Keratinocyte (primary cell): ENCODE results near the gene PLG. TPM values are rescaled to one million over a fixed set of nuclear protein-coding genes. Genes with fewer than 3 reads are reported as not detected.
"Not testable (repeated sequence)": the region's sequence is repeated elsewhere in the genome, so short reads cannot be mapped to it uniquely, and the experiment has no call there.

ENCODE experiments used
- DNase-seq: peaks from one replicate; pipeline ENCODE4 v3.0.0-alpha.2; 2011; ENCODE audit warnings: low read depth, missing footprints, low spot score
- FAIRE-seq: peaks from 2 replicates; lab custom pipeline; 2011; peaks lifted over from hg19 to GRCh38; lab: Jason Lieb, UNC
- H2AFZ ChIP-seq: 2 replicates; pipeline ENCODE4 v1.6.0; 2012; ENCODE audit warnings: low read length, control low read depth, inconsistent platforms; ENCODE audit not compliant: control insufficient read depth
- H3K27ac ChIP-seq: 2 replicates; pipeline ENCODE4 v1.5.1; 2011; ENCODE audit warnings: low read length; ENCODE audit not compliant: control insufficient read depth, insufficient read depth
- H3K27me3 ChIP-seq: 3 replicates; pipeline ENCODE4 v1.6.0; 2011; ENCODE audit warnings: low read length; ENCODE audit not compliant: control insufficient read depth, insufficient read depth; ENCODE audit errors: extremely low read depth
- H3K36me3 ChIP-seq, 2 experiments: 2 replicates in 1 of 2; 3 replicates in 1 of 2; pipeline ENCODE4 v1.5.1; 2011; ENCODE audit warnings: low read length in 2 of 2, mild to moderate bottlenecking in 1 of 2; ENCODE audit not compliant: control insufficient read depth in 2 of 2, insufficient read depth in 2 of 2; ENCODE audit errors: extremely low read depth in 1 of 2
- H3K4me1 ChIP-seq: 3 replicates; pipeline ENCODE4 v1.5.1; 2011; ENCODE audit warnings: low read length; ENCODE audit not compliant: control insufficient read depth, insufficient read depth; ENCODE audit errors: extremely low read depth
- H3K4me2 ChIP-seq: 3 replicates; pipeline ENCODE4 v1.6.0; 2011; ENCODE audit warnings: low read depth, low read length; ENCODE audit not compliant: control insufficient read depth, insufficient read depth; ENCODE audit errors: extremely low read depth
- H3K4me3 ChIP-seq, 3 experiments: fragments of 200-600 bp in 1 of 3; sonication (generic) in 1 of 3; 2 replicates in 2 of 3; 3 replicates in 1 of 3; pipeline ENCODE4 v1.5.1; 2011 to 2016; ENCODE audit warnings: low read length in 3 of 3, mild to moderate bottlenecking in 3 of 3, control low read depth in 2 of 3, inconsistent platforms in 1 of 3, low read depth in 1 of 3, mixed read lengths in 1 of 3, mixed run types in 1 of 3, moderate library complexity in 1 of 3; ENCODE audit not compliant: control insufficient read depth in 2 of 3, insufficient read depth in 2 of 3; ENCODE audit errors: extremely low read depth in 1 of 3
- H3K79me2 ChIP-seq: 2 replicates; pipeline ENCODE4 v1.6.0; 2012; ENCODE audit warnings: low read length; ENCODE audit not compliant: control insufficient read depth, insufficient read depth
- H3K9ac ChIP-seq: 3 replicates; pipeline ENCODE4 v1.6.0; 2011; ENCODE audit warnings: low read length; ENCODE audit not compliant: control insufficient read depth, insufficient read depth; ENCODE audit errors: extremely low read depth
- H3K9me1 ChIP-seq: 3 replicates; pipeline ENCODE4 v1.6.0; 2011; ENCODE audit warnings: low read length; ENCODE audit not compliant: control insufficient read depth, insufficient read depth; ENCODE audit errors: extremely low read depth
- H3K9me3 ChIP-seq: 2 replicates; pipeline ENCODE4 v1.5.1; 2012; ENCODE audit warnings: low read depth, low read length; ENCODE audit not compliant: control insufficient read depth
- H4K20me1 ChIP-seq: 3 replicates; pipeline ENCODE4 v1.6.0; 2011; ENCODE audit warnings: low read length; ENCODE audit not compliant: control insufficient read depth, insufficient read depth; ENCODE audit errors: extremely low read depth
- CTCF ChIP-seq, 3 experiments: IDR thresholded peaks in 1 of 3; conservative IDR thresholded peaks in 1 of 3; optimal IDR thresholded peaks in 1 of 3; 2 replicates in 2 of 3; 3 replicates in 1 of 3; pipeline versions ENCODE3 to v1.5.1; 2011; ENCODE audit warnings: low read length in 3 of 3, mild to moderate bottlenecking in 3 of 3, moderate library complexity in 2 of 3, control low read depth in 1 of 3, inconsistent platforms in 1 of 3; ENCODE audit not compliant: insufficient read depth in 2 of 3; ENCODE audit errors: extremely low read depth in 1 of 3
- EZH2 ChIP-seq: IDR thresholded peaks from one replicate; pipeline ENCODE4 v1.6.1; 2012; ENCODE audit warnings: inconsistent platforms, mild to moderate bottlenecking, low read length, moderate library complexity
- dilution Hi-C: fragments of 300-500 bp; cut with MboI; formaldehyde crosslinking; loops from one replicate; pipeline ENCODE4 v1.7.0; 2020; ENCODE audit warnings: low sequenced_read_pairs; ENCODE audit not compliant: extremely low pct_ligation_motif_present
- polyA plus RNA-seq, 5 experiments: library from polyadenylated mRNA; depleted of rRNA in 3 of 5; stranded (reverse) in 3 of 5; stranded (forward) in 1 of 5; unstranded in 1 of 5; fragments of >200 nt; gene quantifications; 1 replicate in 1 of 5; 2 replicates in 3 of 5; 3 replicates in 1 of 5; pipeline versions ENCODE4 v1.2.1 to v1.2.3, GENCODE V29; 2011 to 2012; ENCODE audit warnings: missing spikeins in 2 of 5, low read depth in 1 of 5, low replicate concordance in 1 of 5

The PLG gene
- polyA plus RNA-seq, 1 donor (not counting 4 experiments of a cell fraction or from before 2014, with no cell fraction given) = not detected

DNA sequence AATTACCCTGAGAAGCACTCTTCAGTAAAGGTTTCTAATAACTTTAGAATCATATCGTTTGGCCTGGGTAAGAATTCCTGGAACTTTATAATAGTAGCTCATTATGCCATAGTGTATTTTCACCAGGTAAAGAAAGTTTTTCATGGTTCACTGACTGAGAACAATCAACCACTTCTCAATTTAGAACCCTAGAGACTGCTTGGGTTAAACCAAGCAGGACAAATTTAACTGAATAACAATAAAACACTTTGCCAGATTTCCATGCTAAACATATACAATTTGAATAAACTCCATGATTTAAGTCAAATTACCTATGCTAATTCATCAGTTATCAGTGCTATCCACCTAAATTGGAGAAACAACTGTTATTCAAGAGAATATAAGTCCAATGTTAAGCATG is 99.4 kb downstream of the PLG start:
- no peaks in the 10 kb centered on the region for H3K27me3 ChIP-seq
- no peaks in the 10 kb centered on the region for H4K20me1 ChIP-seq
- no peak for DNase-seq
- no peaks in the 10 kb centered on the region for H3K9me3 ChIP-seq
- TF ChIP-seq EZH2 = no peak
- no peak for TF ChIP-seq CTCF (optimal IDR thresholded peaks at IDR 0.05 in 1 of 3, IDR thresholded peaks at IDR 0.05 in 1 of 3, conservative IDR thresholded peaks at IDR 0.05 in 1 of 3; ENCODE audit: extremely low read depth in 1 of 3, insufficient read depth in 2 of 3, low read length in 3 of 3)
- no peak overlapping the region for H3K9ac ChIP-seq
- no peaks in the 10 kb centered on the region for H3K36me3 ChIP-seq
- no peak overlapping the region for H3K4me2 ChIP-seq
- no peak overlapping the region for H3K27ac ChIP-seq
- no peak overlapping the region for H2AFZ ChIP-seq
- no peaks in the 10 kb centered on the region for H3K79me2 ChIP-seq
- no peaks in the 10 kb centered on the region for H3K9me1 ChIP-seq
- dilution Hi-C loops = no loop called here
- no peak for FAIRE-seq
- H3K4me1 ChIP-seq = no peaks in the 10 kb centered on the region
- no peak overlapping the region for H3K4me3 ChIP-seq

DNA sequence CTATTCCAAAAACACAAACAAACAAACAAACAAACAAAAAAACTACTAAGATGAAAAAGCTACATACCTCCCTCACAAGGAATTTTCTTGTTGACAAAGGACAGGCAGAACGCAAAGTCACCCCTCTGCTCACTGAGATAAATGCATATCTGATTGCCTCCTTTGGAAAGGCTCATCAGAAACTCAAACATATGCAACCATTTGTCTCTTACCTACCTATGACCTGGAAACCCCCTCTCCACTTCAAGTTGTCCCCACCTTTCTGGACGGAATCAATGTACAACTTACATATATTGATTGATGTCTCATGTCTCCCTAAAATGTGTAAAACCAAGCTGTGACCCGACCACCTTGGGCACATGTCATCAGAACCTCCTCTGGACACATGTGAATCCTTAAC is 100.0 kb downstream of the PLG start:
- H3K36me3 ChIP-seq, H3K9me3 ChIP-seq, H3K4me3 ChIP-seq, H3K79me2 ChIP-seq, H3K27ac ChIP-seq, dilution Hi-C loops, DNase-seq, FAIRE-seq, H4K20me1 ChIP-seq, H3K27me3 ChIP-seq, H3K9ac ChIP-seq, H3K4me1 ChIP-seq, H3K9me1 ChIP-seq, H3K4me2 ChIP-seq, H2AFZ ChIP-seq: not testable (repeated sequence)

Other genes starting within 250 kb of the PLG start
- gene LPA, start 38.0 kb upstream of the PLG start, polyA plus RNA-seq = 0.03 TPM in 1 of 3 replicates, not detected in the others